ENCODE results near the gene ADSL. TPM values are rescaled to one million over a fixed set of nuclear protein-coding genes. Genes with fewer than 3 reads are reported as not detected.

Gene ADSL
- total RNA-seq, 6 experiments from 2014 or later = 60.6 to 73.8 (median 70.9) TPM

- no peak overlapping the region for H3K27ac Mint-ChIP-seq
- no peak for DNase-seq
- no peaks in the 10 kb centered on the region for H3K9me3 Mint-ChIP-seq
- peaks cover 55% of the 10 kb centered on the region for H3K36me3 Mint-ChIP-seq (ENCODE audit: low read depth)
- H3K4me1 Mint-ChIP-seq (ENCODE audit: low read depth) = peaks cover 44% of the 10 kb centered on the region
- no peak overlapping the region for H3K4me3 Mint-ChIP-seq
- no peak for TF ChIP-seq CTCF (IDR thresholded peaks at IDR 0.05)
- H3K27me3 Mint-ChIP-seq (ENCODE audit: insufficient read depth) = peaks cover 2% of the 10 kb centered on the region
These were observed 33.3 kb upstream of the ADSL start for GRCh38 chr22:40313007-40313406.

- H3K27me3 Mint-ChIP-seq (ENCODE audit: insufficient read depth) = peaks cover 2% of the 10 kb centered on the region
- no peak for TF ChIP-seq CTCF (IDR thresholded peaks at IDR 0.05)
- DNase-seq = no peak
- peaks cover 49% of the 10 kb centered on the region for H3K36me3 Mint-ChIP-seq (ENCODE audit: low read depth)
- no peak overlapping the region for H3K4me3 Mint-ChIP-seq
- H3K4me1 Mint-ChIP-seq (ENCODE audit: low read depth) = peaks cover 36% of the 10 kb centered on the region
- H3K27ac Mint-ChIP-seq = no peak overlapping the region
- no peaks in the 10 kb centered on the region for H3K9me3 Mint-ChIP-seq
These were observed 32.3 kb upstream of the ADSL start for GRCh38 chr22:40314041-40314440.

GRCh38 chr22:40320687-40321086 lies 25.6 kb upstream of the ADSL start:
- Mint-ChIP-seq H3K4me1 (ENCODE audit: low read depth) (no peaks in the 10 kb centered on the region), H3K27me3 (ENCODE audit: insufficient read depth) (peaks cover 2% of the 10 kb centered on the region), H3K27ac (no peak overlapping the region), H3K4me3 (no peak overlapping the region), H3K9me3 (no peaks in the 10 kb centered on the region), H3K36me3 (ENCODE audit: low read depth) (peaks cover 41% of the 10 kb centered on the region)
- DNase-seq = no peak
- TF ChIP-seq CTCF (IDR thresholded peaks at IDR 0.05) = no peak

- H3K36me3 Mint-ChIP-seq (ENCODE audit: low read depth) = peaks cover 34% of the 10 kb centered on the region
- H3K27me3 Mint-ChIP-seq (ENCODE audit: insufficient read depth) = peaks cover 2% of the 10 kb centered on the region
- H3K27ac Mint-ChIP-seq = no peak overlapping the region
- TF ChIP-seq CTCF (IDR thresholded peaks at IDR 0.05) = no peak
- no peak overlapping the region for H3K4me3 Mint-ChIP-seq
- H3K4me1 Mint-ChIP-seq (ENCODE audit: low read depth) = peaks cover 6% of the 10 kb centered on the region
- no peak for DNase-seq
- no peaks in the 10 kb centered on the region for H3K9me3 Mint-ChIP-seq
These were observed 24.3 kb upstream of the ADSL start for GRCh38 chr22:40322021-40322420.

GRCh38 chr22:40322818-40323447 lies 23.4 kb upstream of the ADSL start:
- peaks cover 31% of the 10 kb centered on the region for H3K36me3 Mint-ChIP-seq (ENCODE audit: low read depth)
- DNase-seq = no peak
- no peak overlapping the region for H3K4me3 Mint-ChIP-seq
- no peaks in the 10 kb centered on the region for H3K9me3 Mint-ChIP-seq
- H3K4me1 Mint-ChIP-seq (ENCODE audit: low read depth) = peaks cover 14% of the 10 kb centered on the region
- no peak overlapping the region for H3K27ac Mint-ChIP-seq
- no peak for TF ChIP-seq CTCF (IDR thresholded peaks at IDR 0.05)
- H3K27me3 Mint-ChIP-seq (ENCODE audit: insufficient read depth) = peaks cover 2% of the 10 kb centered on the region
